ENCODE measurements around the gene TK1.
A peak's percentile ranks its signal among the peaks of the same experiment; 100 is the strongest.

Gene TK1

DNA sequence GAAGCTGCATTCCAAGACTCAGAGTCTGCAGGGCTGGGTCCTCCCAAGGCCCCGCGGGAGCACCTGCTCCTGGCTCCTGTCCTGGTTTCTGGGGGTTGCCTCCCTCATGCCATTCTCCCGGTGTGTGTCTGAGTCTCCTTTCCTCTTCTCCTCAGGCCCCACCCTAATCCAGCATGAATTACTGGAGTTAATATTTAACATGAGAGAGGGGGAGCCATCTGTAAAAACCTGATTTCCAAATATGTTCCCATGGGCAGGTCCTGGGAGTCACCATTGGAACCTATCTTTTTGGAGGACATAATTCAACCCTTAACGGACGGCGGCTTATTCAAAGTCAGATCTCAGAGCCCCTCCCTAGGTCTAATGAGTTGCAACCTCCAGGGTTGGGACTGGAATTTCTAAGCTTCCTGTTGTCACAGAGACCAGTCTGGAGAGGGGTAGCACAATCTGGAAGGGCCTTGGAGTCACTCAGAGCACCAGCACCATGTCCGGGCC is 35.3 kb downstream of the TK1 start:
- TF ChIP-seq, protein P1, sequence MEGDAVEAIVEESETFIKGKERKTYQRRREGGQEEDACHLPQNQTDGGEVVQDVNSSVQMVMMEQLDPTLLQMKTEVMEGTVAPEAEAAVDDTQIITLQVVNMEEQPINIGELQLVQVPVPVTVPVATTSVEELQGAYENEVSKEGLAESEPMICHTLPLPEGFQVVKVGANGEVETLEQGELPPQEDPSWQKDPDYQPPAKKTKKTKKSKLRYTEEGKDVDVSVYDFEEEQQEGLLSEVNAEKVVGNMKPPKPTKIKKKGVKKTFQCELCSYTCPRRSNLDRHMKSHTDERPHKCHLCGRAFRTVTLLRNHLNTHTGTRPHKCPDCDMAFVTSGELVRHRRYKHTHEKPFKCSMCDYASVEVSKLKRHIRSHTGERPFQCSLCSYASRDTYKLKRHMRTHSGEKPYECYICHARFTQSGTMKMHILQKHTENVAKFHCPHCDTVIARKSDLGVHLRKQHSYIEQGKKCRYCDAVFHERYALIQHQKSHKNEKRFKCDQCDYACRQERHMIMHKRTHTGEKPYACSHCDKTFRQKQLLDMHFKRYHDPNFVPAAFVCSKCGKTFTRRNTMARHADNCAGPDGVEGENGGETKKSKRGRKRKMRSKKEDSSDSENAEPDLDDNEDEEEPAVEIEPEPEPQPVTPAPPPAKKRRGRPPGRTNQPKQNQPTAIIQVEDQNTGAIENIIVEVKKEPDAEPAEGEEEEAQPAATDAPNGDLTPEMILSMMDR (IDR thresholded peaks at IDR 0.05), result no peak
- H3K4me3 Mint-ChIP-seq, result no peak overlapping the region
- peaks cover 34% of the 10 kb centered on the region for H3K4me1 Mint-ChIP-seq
- H3K9me3 Mint-ChIP-seq, result no peaks in the 10 kb centered on the region
- H3K36me3 Mint-ChIP-seq (ENCODE audit: low read depth), result no peaks in the 10 kb centered on the region
- no peak for DNase-seq
- H3K27me3 Mint-ChIP-seq (ENCODE audit: low read depth, poor library complexity), result peaks cover 8% of the 10 kb centered on the region
- H3K27ac Mint-ChIP-seq, result no peak overlapping the region

DNA sequence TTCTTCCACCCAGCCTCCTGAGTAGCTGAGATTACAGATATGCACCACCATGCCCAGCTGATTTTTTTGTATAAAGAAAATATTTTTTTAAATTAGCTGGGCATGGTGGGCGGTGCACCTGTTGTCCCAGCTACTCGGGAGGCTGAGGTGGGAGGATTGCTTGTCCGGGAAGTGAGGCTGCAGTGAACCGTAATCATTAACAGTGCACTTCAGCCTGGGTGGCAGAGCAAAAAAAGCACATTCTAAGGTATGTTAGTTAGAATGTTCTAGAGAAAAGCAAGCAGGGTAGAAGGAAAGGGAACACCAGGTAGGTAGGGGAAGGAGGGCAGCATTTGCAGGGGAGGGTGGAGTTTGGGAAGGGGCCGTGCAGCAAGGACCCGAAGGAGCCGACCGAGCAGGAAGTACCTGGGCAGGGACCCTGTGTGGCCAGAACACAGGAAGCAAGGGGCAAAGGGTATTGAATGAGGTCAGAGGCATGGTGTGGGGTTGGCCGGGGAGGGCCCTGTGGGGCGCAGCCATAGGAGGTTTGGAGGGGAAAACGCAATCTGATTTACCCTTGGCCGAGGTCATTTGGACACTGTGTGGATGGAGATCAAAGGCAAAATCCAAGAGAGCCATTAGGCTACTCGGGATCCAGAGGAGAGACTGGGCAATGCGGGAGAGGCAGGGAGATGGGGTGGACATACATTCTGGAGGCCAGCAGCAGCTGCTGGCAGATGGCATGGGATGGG is 38.4 kb downstream of the TK1 start:
- H3K4me1 Mint-ChIP-seq, result peaks cover 38% of the 10 kb centered on the region
- no peak for DNase-seq
- H3K9me3 Mint-ChIP-seq, result no peaks in the 10 kb centered on the region
- H3K27ac Mint-ChIP-seq, result peak overlapping the region; percentile 68
- TF ChIP-seq, protein P1 (IDR thresholded peaks at IDR 0.05), result no peak
- no peak overlapping the region for H3K4me3 Mint-ChIP-seq
- H3K36me3 Mint-ChIP-seq (ENCODE audit: low read depth), result no peaks in the 10 kb centered on the region
- H3K27me3 Mint-ChIP-seq (ENCODE audit: low read depth, poor library complexity), result peaks cover 5% of the 10 kb centered on the region

DNA sequence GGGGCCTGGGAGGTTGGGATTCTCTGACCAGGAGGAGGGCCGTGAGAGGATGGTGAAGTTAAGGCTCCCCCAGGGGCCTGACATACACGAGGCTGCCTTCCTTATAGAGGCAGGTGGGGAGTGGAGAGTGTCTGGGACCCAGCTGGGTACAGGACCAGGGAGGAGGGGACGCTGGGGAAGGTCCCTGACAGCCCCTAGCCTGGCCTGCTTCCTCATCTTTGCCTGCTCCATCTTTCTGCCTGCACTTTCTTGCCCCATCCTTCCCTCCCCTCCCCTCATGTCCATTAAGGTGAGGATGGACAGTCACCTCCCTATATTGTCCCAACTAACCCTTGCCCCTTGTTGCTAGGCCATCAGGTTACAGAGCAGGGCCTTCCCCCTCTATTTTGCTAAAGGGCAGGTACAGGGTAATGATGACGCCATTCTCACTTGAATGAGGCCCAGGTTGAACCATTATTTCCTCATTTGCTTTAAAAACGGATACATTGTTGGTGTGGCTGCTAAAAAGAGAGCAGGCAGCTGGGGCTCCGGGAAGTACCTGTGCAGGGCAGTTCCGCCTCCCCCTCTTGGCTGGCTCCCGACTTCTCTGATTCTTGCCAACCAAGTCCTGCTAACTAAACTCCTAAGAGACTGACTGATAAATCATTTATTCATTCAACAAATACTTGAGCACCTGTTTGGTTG is 39.4 kb downstream of the TK1 start:
- Mint-ChIP-seq H3K36me3 (ENCODE audit: low read depth) (no peaks in the 10 kb centered on the region), H3K4me3 (no peak overlapping the region), H3K9me3 (no peaks in the 10 kb centered on the region), H3K27me3 (ENCODE audit: low read depth, poor library complexity) (peaks cover 5% of the 10 kb centered on the region), H3K4me1 (peaks cover 44% of the 10 kb centered on the region), H3K27ac (no peak overlapping the region)
- no peak for DNase-seq
- TF ChIP-seq, protein P1 (IDR thresholded peaks at IDR 0.05), result no peak

DNA sequence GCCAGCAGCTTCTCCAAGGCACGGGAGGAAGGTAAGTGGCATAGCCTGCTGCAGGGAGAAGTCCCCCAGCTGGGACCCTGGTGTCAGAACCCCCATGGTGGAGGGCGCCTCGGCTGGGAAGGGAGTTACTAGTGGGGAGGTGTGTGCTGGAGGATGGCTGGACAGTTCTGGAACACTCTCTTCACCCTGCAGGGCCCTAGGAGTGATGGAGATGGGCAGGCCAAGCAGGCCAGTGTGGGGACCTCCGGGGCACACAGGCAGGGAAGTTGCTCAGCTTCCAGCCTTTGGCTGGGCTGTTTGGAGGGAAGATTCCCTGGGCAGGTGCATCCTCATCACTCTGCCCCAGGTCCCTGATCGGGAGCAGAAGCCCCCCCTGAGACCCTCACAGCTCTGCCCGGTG is 40.0 kb downstream of the TK1 start:
- Mint-ChIP-seq H3K36me3 (ENCODE audit: low read depth) (no peaks in the 10 kb centered on the region), H3K27me3 (ENCODE audit: low read depth, poor library complexity) (peaks cover 7% of the 10 kb centered on the region), H3K4me3 (no peak overlapping the region), H3K27ac (no peak overlapping the region), H3K9me3 (no peaks in the 10 kb centered on the region), H3K4me1 (peaks cover 49% of the 10 kb centered on the region)
- TF ChIP-seq, protein P1 (IDR thresholded peaks at IDR 0.05), result no peak
- DNase-seq, result no peak

DNA sequence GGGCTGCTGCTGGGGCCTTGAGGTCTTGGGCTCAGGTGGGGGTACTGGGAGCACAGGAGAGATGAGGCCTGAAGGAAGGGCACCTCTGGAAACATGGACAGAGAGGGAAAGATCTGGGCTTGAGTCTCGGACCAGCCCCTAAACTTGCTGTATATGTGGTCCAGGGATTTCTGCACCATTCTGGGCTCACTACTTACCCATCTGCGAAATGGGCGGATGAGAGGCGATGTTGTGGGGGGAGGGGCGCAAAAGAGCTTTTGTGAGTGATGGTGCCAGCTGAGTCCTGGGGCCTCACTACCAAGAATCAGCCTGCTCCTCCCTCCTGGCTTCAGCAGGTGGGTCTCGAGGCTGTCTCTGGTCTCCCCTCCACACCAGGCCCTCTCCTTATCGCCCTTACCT is 40.4 kb downstream of the TK1 start:
- no peaks in the 10 kb centered on the region for H3K36me3 Mint-ChIP-seq (ENCODE audit: low read depth)
- peaks cover 48% of the 10 kb centered on the region for H3K4me1 Mint-ChIP-seq
- no peaks in the 10 kb centered on the region for H3K9me3 Mint-ChIP-seq
- TF ChIP-seq, protein P1 (IDR thresholded peaks at IDR 0.05), result no peak
- peaks cover 7% of the 10 kb centered on the region for H3K27me3 Mint-ChIP-seq (ENCODE audit: low read depth, poor library complexity)
- no peak for DNase-seq
- no peak overlapping the region for H3K27ac Mint-ChIP-seq
- H3K4me3 Mint-ChIP-seq, result no peak overlapping the region
